HTR-8/SVneo (cell line): Measurements from ENCODE around the gene ANTKMT.

ENCODE experiments used
- DNase-seq: peaks from one replicate; pipeline ENCODE4 v3.0.0; 2011; ENCODE audit warnings: low spot score, mixed read lengths; ENCODE audit not compliant: insufficient read length
- FAIRE-seq: peaks from 2 replicates; lab custom pipeline; 2011; peaks lifted over from hg19 to GRCh38; lab: Jason Lieb, UNC

ANTKMT gene

DNA sequence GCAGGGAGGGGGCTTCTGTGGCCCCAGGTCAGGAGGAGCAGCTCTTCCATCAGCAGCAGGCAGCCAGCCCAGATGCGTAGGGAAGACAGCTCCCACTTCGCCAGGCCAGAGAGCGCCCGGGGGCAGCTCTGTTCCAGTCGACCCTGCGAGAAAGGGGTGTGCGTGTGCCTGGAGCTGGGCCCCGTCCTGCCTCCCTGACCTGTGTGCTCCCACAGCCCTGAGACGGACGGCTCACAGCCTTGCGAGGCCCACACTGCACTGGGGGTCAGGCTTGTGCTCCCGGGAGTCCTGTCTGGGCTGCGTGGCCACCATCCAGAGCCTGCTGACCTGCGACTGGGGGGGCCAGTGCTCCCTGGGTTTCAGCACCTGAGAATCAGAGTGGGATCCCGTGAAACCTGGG is 39.1 kb downstream of the ANTKMT start:
- FAIRE-seq (peak; percentile 63), DNase-seq (no peak)

DNA sequence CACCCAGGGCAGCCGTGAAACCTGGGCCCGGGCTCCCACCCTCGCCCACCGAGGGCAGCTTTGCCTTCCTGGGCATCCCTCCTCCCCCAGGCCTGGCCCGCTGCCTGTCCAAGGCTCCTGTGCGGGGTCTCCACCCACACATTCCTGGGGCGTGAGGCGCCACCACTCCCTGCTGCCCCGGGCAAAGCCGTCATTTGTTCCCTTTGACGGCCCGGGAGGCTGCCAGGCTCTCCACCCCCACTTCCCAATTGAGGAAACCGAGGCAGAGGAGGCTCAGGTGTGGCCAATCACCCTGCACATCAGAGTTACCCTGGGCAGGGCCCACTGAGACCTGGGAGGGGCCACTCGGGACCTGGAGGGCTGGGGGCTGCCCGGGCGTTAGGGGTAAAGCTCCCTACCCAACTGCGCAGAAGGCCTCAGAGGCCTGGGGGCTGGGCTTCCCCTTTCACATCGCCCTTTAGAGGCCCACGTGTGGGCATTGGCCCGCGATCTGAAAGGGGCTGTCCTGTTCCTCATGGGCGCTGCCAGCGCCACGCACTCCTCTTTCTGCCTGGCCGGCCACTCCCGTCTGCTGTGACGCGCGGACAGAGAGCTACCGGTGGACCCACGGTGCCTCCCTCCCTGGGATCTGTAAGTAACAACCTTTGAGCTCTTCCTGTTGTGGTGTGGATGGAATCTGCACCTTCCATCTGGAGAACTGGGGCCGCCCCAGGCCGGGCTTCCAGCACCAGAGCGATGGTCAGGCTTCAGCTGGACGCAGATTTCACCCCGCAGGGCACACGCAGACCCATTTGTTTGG is 39.8 kb downstream of the ANTKMT start, which contains the start of gene MSLN:
Gene MSLN, plus strand, starts transcription at position 190 of the 799 bp plus-strand sequence. CDS start 1,947 bp downstream, outside the sequence.
- FAIRE-seq, result peak; percentile 79
- DNase-seq, result peak; percentile 79

DNA sequence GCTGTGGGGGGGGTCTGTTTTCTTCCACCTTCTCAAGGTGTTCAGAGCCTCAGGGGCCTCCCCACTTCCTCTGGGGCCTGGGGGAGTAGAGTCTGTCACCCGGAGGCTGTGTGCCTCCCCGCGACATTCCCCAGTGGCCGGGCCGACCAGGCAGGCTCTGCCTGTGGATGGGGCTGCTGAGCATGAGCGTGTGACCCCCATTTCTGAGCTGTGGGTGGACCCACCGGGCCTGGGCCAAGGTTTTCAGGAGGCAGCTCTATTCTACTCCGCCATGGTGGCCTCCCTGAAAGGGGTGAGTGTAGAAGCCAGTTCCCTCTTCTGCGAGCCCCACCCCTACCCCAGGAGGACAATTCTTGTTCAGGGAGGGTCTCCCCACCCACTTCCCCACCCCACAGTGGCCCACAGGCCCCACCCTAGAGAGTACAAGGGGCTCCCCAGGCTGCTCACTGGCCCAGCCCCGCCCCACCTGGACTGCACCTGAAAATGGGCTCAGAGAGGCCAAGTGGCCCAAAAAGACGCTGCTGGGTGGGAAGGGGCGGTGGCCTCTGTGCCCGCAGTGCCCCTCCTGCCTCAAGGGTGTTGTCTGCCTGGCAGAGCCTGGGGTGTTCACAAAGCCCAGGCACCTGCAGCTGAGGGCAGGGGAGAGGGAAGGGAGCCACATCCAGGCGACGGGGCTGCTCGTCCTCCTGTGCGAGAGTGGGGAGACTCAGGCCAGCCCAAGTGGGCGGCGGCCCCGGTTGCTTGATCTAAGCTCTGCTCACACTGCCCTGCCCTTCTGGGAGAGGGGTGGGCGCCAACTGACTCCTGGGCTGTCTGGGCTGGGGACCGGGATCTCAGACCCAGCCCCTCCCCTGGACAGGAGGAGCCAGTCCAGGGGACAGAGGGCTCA is 40.9 kb downstream of the ANTKMT start:
- FAIRE-seq (no peak), DNase-seq (no peak)

DNA sequence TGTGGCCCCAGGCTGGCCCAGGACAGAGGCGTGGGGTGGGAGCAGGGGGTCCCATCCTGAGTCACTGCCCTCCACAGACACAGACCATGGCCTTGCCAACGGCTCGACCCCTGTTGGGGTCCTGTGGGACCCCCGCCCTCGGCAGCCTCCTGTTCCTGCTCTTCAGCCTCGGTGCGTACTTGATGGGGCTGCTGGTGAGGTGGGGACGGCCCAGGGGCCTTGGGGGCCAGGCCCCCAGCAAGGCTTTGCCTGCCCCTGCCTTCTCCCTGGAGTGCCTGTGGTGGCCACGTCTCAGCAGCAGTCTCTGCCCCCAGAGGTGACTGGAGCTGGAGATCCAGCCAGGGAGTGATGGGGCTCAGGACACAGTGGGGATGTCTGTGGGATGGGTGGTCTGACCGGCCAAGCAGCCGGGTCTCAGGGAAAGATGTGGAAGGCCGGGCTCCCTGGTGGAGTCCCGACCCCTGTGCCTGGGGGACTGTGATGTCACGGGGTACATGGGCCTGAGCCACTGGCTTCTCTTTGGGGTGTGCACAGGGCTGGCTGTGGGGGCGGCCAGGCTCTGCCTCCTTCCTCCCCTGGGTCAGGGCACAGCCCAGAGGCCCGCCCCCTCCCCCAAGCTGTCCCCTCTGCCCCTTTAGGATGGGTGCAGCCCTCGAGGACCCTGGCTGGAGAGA is 41.8 kb downstream of the ANTKMT start:
- DNase-seq, result no peak
- no peak for FAIRE-seq

DNA sequence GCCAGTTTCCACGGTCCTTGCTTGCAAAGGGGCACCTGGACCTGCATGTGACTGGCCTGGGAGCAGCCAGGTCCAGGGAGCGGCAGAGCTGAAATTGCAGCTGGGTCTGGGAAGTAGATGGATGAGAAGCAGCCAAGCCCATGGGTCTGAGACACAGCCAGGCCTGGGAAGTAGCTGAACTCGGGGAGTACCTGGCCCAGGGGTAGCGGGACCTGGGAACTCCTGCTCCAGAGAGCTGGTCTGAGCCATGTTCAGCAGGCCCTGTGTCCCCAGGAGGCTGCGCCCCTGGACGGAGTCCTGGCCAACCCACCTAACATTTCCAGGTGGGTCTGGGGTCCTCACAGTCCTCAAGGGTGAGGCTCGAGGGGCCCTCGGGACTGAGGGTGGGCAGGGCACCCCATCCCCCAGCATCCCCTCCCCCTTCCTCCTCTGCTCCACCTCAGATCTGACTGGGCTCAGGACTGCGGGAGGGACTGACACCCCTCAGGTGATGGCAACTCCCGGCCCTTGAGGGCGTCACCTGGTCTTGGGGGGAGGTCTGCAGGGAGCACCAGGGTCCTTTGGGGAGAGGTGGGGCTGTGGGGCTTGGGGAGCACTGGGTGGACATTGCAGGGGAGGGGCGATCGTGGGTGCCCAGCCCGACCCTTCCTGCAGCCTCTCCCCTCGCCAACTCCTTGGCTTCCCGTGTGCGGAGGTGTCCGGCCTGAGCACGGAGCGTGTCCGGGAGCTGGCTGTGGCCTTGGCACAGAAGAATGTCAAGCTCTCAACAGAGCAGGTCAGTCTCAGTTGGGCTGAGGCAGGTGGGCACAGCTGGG is 42.6 kb downstream of the ANTKMT start:
- no peak for DNase-seq
- FAIRE-seq, result no peak

DNA sequence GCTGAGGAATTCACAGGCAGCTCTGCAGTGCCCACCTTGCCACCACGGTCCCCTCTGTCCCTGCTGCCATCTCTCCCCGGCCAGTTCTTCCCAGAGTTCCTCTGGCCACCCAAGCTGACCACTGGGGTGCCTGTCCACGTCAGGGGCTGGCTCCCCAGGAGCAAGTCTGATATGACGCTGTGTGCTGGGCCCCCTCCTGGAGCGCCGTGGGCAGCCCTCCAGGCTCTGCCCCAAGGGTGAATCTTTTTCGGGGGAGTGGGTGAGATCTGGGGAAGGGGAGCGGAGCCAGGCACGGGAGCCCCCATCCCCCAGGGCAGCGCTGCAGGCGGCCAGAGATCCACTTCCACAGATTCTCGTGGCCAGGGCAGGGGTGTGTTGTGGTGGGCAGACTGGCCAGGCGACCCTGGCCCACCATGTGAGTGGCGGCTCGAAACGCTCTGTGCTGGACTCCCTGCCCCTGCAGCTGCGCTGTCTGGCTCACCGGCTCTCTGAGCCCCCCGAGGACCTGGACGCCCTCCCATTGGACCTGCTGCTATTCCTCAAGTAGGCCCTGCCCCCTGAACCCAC is 43.3 kb downstream of the ANTKMT start:
- FAIRE-seq (no peak), DNase-seq (no peak)

DNA sequence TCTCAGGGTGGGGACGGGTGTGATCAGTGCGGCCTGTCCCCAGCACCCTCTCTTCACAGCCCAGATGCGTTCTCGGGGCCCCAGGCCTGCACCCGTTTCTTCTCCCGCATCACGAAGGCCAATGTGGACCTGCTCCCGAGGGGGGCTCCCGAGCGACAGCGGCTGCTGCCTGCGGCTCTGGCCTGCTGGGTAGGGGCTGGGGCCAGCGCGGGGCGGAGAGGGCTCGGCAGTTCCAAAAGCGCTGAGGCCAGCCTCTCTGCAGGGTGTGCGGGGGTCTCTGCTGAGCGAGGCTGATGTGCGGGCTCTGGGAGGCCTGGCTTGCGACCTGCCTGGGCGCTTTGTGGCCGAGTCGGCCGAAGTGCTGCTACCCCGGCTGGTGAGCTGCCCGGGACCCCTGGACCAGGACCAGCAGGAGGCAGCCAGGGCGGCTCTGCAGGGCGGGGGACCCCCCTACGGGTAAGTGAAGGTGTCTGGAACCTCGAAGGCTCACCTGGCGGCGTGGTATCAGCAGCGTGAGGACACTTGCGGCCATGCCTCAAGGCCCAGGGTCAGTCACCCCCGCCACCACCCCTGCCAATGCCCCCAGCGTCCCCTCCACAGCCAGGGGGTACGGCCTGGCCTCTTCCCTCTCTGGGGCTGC is 44.0 kb downstream of the ANTKMT start:
- FAIRE-seq, result no peak
- DNase-seq, result no peak

DNA sequence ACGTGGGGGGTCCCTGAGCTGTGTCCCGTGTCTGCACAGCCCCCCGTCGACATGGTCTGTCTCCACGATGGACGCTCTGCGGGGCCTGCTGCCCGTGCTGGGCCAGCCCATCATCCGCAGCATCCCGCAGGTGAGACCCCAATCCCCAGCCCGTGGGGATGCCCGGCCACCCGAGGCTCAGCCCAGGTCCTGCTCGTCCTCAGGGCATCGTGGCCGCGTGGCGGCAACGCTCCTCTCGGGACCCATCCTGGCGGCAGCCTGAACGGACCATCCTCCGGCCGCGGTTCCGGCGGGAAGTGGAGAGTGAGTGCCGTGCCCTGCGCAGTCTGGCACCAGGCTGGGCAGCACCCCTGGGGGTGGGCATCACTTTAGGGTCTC is 44.5 kb downstream of the ANTKMT start:
- DNase-seq, result no peak
- FAIRE-seq, result no peak

DNA sequence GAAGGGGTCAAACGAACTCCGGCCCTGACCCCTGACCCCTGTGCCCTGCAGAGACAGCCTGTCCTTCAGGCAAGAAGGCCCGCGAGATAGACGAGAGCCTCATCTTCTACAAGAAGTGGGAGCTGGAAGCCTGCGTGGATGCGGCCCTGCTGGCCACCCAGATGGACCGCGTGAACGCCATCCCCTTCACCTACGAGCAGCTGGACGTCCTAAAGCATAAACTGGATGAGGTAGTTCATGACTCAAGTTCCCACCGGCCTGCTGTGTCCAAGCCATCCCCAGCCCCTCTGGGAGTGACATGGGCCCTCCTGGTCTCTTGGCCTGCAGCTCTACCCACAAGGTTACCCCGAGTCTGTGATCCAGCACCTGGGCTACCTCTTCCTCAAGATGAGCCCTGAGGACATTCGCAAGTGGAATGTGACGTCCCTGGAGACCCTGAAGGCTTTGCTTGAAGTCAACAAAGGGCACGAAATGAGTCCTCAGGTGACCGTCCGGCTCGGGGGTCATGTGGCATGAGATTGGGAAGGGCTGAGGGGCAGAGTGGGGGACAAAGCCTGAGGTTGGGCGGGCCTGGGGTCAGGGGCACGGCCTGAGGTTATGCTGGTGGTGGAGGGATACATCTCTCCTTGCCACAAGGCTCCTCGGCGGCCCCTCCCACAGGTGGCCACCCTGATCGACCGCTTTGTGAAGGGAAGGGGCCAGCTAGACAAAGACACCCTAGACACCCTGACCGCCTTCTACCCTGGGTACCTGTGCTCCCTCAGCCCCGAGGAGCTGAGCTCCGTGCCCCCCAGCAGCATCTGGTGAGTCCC is 45.3 kb downstream of the ANTKMT start:
- DNase-seq (no peak), FAIRE-seq (no peak)

DNA sequence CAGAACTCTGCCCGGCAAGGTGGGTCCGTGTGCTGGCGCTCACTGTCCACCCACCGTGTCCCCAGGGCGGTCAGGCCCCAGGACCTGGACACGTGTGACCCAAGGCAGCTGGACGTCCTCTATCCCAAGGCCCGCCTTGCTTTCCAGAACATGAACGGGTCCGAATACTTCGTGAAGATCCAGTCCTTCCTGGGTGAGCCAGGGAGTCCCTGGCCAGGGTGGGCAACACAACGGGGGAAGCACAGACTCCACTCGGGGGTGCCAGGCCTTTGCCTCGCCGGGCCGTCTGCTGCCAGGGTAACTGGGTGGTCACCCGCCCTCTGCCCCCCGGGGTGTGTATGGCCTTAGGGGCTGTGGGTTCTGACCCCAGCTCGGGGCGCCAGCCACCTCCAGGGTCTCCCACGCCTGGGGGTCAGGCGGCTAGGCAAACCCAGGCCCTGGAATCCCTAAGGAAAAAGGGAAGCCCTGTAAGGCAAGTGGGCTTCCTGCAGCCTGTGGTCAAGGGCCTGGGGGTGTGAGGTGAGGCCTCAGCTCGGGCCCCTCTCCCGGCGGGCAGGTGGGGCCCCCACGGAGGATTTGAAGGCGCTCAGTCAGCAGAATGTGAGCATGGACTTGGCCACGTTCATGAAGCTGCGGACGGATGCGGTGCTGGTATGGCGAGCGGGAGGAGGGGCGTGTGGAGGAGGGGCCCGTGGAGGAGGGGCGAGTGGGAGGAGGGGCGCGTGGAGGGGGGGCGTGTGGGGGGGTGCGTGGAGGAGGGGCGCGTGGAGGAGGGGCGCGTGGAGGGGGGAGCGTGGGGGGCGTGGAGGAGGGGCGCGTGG is 46.1 kb downstream of the ANTKMT start:
- DNase-seq (no peak), FAIRE-seq (no peak)

DNA sequence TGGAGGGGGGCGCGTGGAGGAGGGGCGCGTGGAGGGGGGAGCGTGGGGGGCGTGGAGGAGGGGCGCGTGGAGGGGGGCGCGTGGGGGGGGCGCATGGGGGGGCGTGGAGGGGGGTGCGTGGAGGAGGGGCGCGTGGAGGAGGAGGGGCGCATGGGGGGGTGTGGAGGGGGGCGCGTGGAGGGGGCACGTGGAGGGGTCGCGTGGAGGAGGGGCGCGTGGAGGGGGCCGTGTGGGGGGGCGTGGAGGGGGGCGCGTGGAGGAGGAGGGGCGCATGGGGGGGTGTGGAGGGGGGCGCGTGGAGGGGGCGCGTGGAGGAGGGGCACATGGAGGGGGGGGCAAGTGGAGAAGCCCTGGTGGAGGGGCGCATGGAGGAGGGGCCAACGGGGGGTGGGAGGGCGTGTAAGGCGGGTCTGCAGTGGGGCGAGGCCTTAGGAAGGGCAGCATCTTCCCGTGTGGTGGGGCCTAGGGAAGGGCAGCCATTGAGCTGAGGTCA is 46.8 kb downstream of the ANTKMT start:
- no peak for DNase-seq
- no peak for FAIRE-seq

DNA sequence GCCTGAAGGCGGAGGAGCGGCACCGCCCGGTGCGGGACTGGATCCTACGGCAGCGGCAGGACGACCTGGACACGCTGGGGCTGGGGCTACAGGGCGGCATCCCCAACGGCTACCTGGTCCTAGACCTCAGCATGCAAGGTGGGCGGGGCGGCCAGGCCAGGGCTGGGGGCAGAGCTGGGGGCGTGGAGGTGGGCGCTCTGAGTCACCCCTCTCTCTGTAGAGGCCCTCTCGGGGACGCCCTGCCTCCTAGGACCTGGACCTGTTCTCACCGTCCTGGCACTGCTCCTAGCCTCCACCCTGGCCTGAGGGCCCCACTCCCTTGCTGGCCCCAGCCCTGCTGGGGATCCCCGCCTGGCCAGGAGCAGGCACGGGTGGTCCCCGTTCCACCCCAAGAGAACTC is 47.5 kb downstream of the ANTKMT start:
- no peak for FAIRE-seq
- DNase-seq, result no peak

DNA sequence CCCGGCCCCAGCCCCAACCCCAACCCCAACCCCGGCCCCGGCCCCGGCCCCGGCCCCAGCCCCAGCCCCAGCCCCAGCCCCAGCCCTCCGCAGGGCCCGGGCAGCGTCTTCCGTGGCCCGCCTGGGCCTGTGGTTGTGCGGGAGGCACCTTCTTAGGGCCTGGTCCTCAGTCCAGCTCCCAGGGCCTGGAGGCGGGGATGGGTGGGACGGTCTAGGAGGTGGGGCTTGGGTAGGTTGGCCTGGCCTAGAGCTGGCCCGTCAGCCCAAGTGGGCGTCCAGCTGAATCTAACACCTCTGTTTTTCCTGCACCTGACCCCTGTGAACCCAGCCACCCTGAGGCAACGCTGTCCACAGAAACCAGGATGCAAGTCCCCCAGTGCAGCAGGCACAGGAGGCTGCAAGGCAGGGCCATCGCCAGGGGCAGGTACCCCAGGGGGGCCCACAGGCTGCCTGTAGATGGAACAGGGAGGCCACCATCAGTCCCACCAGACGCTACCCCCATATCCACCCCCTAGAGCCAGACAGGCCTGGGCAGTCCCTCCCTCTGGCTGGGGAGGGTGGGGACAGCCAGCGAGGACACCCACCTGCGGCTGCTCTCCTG is 48.3 kb downstream of the ANTKMT start:
- DNase-seq (no peak), FAIRE-seq (no peak)

DNA sequence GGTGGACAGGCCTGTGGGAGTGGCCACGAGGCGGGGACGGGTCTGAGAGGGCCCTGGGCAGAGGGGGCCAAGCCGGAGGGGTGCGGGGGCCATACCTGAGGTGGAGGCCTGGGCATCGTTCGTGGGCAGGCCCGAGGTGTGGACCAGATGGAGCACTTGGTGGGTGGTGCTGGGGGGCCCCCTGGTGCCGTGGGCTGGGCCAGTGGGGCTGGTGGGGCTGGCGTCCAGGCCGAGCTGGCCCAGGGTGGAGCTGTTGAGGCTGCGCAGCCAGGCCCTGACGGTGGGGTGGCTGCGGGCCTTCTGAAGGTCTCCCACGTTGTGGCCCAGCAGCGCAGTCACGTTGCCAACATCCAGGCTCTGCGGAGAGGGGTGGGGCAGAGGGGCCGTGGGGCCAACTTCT is 49.0 kb downstream of the ANTKMT start:
- no peak for DNase-seq
- FAIRE-seq, result no peak

DNA sequence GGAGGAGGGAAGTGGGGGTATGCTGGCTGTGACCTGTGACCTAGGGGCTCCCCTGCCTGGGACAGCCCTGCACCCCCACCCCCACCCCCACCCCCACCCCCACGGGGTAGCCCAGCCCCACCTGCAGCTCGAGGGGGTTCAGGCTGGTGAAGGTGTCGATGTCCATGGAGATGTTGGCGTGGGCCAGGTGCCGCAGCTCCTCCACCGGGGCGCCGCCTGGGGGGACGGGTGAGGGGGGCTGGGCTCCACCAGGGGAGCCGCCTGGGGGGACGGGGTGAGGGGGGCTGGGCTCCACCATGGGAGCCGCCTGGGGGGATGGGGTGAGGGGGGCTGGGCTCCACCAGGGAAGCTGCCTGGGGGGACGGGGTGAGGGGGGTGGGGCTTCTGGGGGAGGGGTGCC is 49.5 kb downstream of the ANTKMT start:
- DNase-seq (no peak), FAIRE-seq (no peak)
